Panc1 (cell line): Measurements from ENCODE around the gene KERA.

Experiments used
- POLR2AphosphoS5 ChIP-seq: IDR thresholded peaks from 2 replicates; pipeline ENCODE4 v1.6.1; 2012; ENCODE audit warnings: mild to moderate bottlenecking, low read depth, low read length, moderate library complexity
- TCF7L2 ChIP-seq: IDR thresholded peaks from 2 replicates; pipeline ENCODE4 v1.6.1; 2011; ENCODE audit warnings: mild to moderate bottlenecking, low read depth, low read length, inconsistent platforms
- TF ChIP-seq, protein P1 (sequence below): fragments of 450-650 bp; IDR thresholded peaks from 2 replicates; pipeline ENCODE4 v1.5.1; 2017; ENCODE audit warnings: mild to moderate bottlenecking
- TF ChIP-seq, protein P2 (sequence below), 2 experiments: IDR thresholded peaks; 2 replicates each; pipeline ENCODE4 v1.6.1; 2011 to 2012; ENCODE audit warnings: low read depth in 2 of 2, control low read depth in 1 of 2, low read length in 1 of 2, mild to moderate bottlenecking in 1 of 2, moderate library complexity in 1 of 2; ENCODE audit not compliant: insufficient read depth in 1 of 2

DNA sequence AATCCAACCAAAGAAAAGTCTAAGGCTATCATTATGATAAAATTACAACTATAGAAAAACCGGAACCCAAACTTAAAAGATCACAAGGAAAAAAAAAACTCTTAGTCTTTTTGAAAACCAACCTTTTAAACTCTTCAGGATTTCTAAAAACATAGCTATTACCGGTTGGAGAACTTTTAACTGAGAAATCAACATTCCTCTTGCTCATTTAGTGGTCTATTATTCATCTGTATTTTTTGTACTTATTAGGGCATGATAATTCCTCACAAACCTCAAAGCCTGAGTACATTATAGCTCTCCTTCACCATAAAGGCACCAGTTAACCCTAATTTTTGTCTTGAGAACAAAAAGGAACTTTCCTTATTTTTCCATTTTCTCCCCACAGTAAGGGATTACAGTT, 43.1 kb upstream of the KERA start:
- TF ChIP-seq, protein P1, sequence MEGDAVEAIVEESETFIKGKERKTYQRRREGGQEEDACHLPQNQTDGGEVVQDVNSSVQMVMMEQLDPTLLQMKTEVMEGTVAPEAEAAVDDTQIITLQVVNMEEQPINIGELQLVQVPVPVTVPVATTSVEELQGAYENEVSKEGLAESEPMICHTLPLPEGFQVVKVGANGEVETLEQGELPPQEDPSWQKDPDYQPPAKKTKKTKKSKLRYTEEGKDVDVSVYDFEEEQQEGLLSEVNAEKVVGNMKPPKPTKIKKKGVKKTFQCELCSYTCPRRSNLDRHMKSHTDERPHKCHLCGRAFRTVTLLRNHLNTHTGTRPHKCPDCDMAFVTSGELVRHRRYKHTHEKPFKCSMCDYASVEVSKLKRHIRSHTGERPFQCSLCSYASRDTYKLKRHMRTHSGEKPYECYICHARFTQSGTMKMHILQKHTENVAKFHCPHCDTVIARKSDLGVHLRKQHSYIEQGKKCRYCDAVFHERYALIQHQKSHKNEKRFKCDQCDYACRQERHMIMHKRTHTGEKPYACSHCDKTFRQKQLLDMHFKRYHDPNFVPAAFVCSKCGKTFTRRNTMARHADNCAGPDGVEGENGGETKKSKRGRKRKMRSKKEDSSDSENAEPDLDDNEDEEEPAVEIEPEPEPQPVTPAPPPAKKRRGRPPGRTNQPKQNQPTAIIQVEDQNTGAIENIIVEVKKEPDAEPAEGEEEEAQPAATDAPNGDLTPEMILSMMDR: no peak
- TF ChIP-seq POLR2AphosphoS5: no peak
- TF ChIP-seq TCF7L2: no peak
- TF ChIP-seq, protein P2, sequence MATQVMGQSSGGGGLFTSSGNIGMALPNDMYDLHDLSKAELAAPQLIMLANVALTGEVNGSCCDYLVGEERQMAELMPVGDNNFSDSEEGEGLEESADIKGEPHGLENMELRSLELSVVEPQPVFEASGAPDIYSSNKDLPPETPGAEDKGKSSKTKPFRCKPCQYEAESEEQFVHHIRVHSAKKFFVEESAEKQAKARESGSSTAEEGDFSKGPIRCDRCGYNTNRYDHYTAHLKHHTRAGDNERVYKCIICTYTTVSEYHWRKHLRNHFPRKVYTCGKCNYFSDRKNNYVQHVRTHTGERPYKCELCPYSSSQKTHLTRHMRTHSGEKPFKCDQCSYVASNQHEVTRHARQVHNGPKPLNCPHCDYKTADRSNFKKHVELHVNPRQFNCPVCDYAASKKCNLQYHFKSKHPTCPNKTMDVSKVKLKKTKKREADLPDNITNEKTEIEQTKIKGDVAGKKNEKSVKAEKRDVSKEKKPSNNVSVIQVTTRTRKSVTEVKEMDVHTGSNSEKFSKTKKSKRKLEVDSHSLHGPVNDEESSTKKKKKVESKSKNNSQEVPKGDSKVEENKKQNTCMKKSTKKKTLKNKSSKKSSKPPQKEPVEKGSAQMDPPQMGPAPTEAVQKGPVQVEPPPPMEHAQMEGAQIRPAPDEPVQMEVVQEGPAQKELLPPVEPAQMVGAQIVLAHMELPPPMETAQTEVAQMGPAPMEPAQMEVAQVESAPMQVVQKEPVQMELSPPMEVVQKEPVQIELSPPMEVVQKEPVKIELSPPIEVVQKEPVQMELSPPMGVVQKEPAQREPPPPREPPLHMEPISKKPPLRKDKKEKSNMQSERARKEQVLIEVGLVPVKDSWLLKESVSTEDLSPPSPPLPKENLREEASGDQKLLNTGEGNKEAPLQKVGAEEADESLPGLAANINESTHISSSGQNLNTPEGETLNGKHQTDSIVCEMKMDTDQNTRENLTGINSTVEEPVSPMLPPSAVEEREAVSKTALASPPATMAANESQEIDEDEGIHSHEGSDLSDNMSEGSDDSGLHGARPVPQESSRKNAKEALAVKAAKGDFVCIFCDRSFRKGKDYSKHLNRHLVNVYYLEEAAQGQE (IDR thresholded peaks at IDR 0.05; ENCODE audit: insufficient read depth in 1 of 2, low read depth in 2 of 2, low read length in 1 of 2): no peak
